HL-60 (cell line): ENCODE data around the gene SMARCA2.

Source experiments
- DNase-seq, 2 experiments: peaks; one replicate each; pipeline ENCODE4 v3.0.0-alpha.2; 2010 to 2020; ENCODE audit warnings: low read depth in 1 of 2, low spot score in 1 of 2
- H3K27ac ChIP-seq: fragments of 250-450 bp; sonication (Bioruptor Pico); replicated peaks from 2 replicates; pipeline ENCODE4 v1.5.1; 2020; ENCODE audit warnings: mild to moderate bottlenecking, moderate library complexity
- H3K27me3 ChIP-seq: fragments of 250-450 bp; sonication (Bioruptor Pico); 2 replicates; pipeline ENCODE4 v1.5.1; 2021; ENCODE audit warnings: mild to moderate bottlenecking, moderate library complexity; ENCODE audit not compliant: insufficient read depth, poor library complexity, severe bottlenecking
- H3K4me3 ChIP-seq: replicated peaks from 2 replicates; pipeline ENCODE4 v1.5.1; 2011; ENCODE audit warnings: mild to moderate bottlenecking, control low read depth, low read length; ENCODE audit not compliant: insufficient read depth
- CTCF ChIP-seq: IDR thresholded peaks from one replicate; pipeline ENCODE4 v1.5.1; 2011; ENCODE audit warnings: low read length, control low read depth, inconsistent platforms; ENCODE audit not compliant: insufficient read depth
- GABPA ChIP-seq: IDR thresholded peaks from 2 replicates; pipeline ENCODE4 v1.6.1; 2012; ENCODE audit warnings: low read depth
- POLR2AphosphoS5 ChIP-seq: IDR thresholded peaks from 2 replicates; pipeline ENCODE4 v1.6.1; 2012; ENCODE audit warnings: low read depth
- SPI1 ChIP-seq: IDR thresholded peaks from 2 replicates; pipeline ENCODE4 v1.6.1; 2012; ENCODE audit warnings: low read depth, mild to moderate bottlenecking, borderline replicate concordance
- TF ChIP-seq, protein P1 (sequence below): IDR thresholded peaks from 2 replicates; pipeline ENCODE4 v1.6.1; 2012; ENCODE audit warnings: low read depth; ENCODE audit not compliant: insufficient replicate concordance

Gene SMARCA2

DNA sequence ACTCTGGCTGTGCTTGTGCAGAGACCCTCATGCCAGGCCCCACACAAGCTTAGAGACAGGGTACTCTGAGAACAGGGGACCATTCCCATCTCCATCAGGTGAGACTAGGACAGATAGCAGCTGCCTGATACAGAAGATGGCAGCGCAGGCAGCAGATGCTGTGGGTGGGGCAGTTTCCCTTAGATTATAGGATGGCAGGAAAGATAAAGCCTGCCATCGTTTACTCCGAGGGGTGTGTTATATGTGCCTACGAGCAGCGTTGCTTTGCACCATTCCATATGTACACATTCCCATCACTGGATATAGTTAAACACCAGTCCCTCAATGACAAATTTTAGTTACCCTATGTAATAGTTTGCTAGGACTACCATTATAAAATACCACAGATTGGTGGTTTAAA is 135.2 kb downstream of the SMARCA2 start:
- TF ChIP-seq POLR2AphosphoS5 (no peak), SPI1 (no peak), CTCF (no peak), GABPA (no peak)
- TF ChIP-seq, protein P1, sequence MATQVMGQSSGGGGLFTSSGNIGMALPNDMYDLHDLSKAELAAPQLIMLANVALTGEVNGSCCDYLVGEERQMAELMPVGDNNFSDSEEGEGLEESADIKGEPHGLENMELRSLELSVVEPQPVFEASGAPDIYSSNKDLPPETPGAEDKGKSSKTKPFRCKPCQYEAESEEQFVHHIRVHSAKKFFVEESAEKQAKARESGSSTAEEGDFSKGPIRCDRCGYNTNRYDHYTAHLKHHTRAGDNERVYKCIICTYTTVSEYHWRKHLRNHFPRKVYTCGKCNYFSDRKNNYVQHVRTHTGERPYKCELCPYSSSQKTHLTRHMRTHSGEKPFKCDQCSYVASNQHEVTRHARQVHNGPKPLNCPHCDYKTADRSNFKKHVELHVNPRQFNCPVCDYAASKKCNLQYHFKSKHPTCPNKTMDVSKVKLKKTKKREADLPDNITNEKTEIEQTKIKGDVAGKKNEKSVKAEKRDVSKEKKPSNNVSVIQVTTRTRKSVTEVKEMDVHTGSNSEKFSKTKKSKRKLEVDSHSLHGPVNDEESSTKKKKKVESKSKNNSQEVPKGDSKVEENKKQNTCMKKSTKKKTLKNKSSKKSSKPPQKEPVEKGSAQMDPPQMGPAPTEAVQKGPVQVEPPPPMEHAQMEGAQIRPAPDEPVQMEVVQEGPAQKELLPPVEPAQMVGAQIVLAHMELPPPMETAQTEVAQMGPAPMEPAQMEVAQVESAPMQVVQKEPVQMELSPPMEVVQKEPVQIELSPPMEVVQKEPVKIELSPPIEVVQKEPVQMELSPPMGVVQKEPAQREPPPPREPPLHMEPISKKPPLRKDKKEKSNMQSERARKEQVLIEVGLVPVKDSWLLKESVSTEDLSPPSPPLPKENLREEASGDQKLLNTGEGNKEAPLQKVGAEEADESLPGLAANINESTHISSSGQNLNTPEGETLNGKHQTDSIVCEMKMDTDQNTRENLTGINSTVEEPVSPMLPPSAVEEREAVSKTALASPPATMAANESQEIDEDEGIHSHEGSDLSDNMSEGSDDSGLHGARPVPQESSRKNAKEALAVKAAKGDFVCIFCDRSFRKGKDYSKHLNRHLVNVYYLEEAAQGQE, result no peak

DNA sequence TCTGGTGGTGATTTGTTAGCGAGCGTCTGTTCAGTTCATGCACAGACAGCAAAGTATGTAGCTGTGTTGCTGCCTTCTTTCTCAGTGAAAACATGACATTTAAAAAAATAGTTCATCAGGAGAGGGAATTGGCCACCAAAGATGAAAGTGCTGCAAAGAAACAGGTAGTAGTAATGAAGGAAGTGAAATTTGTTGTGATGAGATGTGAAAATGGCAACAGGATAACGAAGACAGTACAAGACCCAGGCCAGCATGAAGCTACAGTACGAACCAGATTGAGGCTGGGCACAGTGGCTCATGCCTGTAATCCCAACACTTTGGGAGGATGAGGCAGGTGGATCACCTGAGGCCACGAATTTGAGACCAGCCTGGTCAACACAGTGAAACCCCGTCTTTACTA is 136.0 kb downstream of the SMARCA2 start:
- H3K4me3 ChIP-seq, result no peak overlapping the region
- H3K27ac ChIP-seq, result no peak overlapping the region
- no peaks in the 10 kb centered on the region for H3K27me3 ChIP-seq
- DNase-seq, result no peak
- TF ChIP-seq, protein P1, result no peak
- TF ChIP-seq GABPA (no peak), CTCF (no peak), POLR2AphosphoS5 (no peak), SPI1 (no peak)

More for the DNA sequence above, 135.2 kb downstream of the SMARCA2 start:
- no peak for DNase-seq
- H3K27me3 ChIP-seq, result no peaks in the 10 kb centered on the region
- H3K4me3 ChIP-seq, result no peak overlapping the region
- H3K27ac ChIP-seq, result no peak overlapping the region

GRCh38 chr9:2152966-2153629 is 138.0 kb downstream of the SMARCA2 start:
- no peak overlapping the region for H3K4me3 ChIP-seq
- no peak for TF ChIP-seq SPI1
- DNase-seq, result no peak
- no peak overlapping the region for H3K27ac ChIP-seq
- H3K27me3 ChIP-seq, result no peaks in the 10 kb centered on the region

DNA sequence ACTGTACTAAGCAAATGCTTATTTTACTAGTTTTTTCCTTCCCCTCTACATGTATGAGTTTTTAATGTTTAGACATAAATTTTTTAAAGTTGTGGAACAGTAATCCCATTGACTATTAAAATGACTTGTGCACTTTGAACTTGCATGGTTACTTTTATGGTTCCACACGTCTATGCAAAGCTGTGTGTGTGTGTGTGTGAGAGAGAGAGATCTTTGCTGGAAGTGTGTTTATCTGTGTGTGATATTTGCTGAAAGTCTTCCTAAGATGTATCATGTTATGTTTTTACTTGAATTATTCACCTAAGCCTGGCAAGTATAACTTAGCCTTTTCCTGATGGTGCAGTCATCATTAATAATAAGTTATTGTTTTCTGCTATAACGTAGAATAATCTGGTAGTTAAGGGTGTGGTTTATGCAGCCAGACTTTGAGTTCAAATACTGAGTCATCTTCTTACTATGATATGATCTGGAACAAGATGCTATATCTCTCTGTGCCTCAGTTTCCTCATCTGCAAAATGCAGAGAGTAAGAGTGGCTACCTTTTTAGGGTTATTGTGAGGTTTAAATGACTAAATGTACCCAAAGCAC is 138.6 kb downstream of the SMARCA2 start:
- TF ChIP-seq POLR2AphosphoS5 (no peak), SPI1 (no peak)
- H3K4me3 ChIP-seq, result no peak overlapping the region
- no peak overlapping the region for H3K27ac ChIP-seq
- no peaks in the 10 kb centered on the region for H3K27me3 ChIP-seq
- DNase-seq, result no peak

GRCh38 chr9:2154731-2155130 is 139.6 kb downstream of the SMARCA2 start:
- H3K27ac ChIP-seq, result peak overlapping the region; percentile 88
- H3K4me3 ChIP-seq, result no peak overlapping the region
- TF ChIP-seq, protein P1, result no peak
- TF ChIP-seq GABPA (no peak), POLR2AphosphoS5 (no peak), SPI1 (peak; percentile 40; the same call in 1 of the 2 replicates), CTCF (no peak)
- no peaks in the 10 kb centered on the region for H3K27me3 ChIP-seq
- DNase-seq, result no peak
